Measurements from ENCODE around the gene KDM4C.
A peak's percentile ranks its signal among the peaks of the same experiment; 100 is the strongest.
"Not testable (repeated sequence)": the region's sequence is repeated elsewhere in the genome, so short reads cannot be mapped to it uniquely, and the experiment has no call there.

Gene KDM4C

GRCh38 chr9:6757456-6758247 lies at the start of gene KDM4C:
TSS of gene KDM4C (plus strand) at chr9:6757973. CDS start at chr9:6792989, 35,016 bp downstream.
- DNase-seq = peak; percentile 95

- no peak for DNase-seq
Measured at GRCh38 chr9:6708732-6709131, 49.0 kb upstream of the KDM4C start.

GRCh38 chr9:6711403-6711802 lies 46.4 kb upstream of the KDM4C start:
- DNase-seq = no peak

- DNase-seq = no peak
Measured at GRCh38 chr9:6712041-6712440, 45.7 kb upstream of the KDM4C start.

- no peak for DNase-seq
Measured at GRCh38 chr9:6714176-6714575, 43.6 kb upstream of the KDM4C start.

- DNase-seq = not testable (repeated sequence)
Measured at GRCh38 chr9:6715153-6715754, 42.5 kb upstream of the KDM4C start.

GRCh38 chr9:6715755-6716643 lies 41.8 kb upstream of the KDM4C start:
- peak; percentile 74 for DNase-seq

- DNase-seq = no peak
Measured at GRCh38 chr9:6716766-6717165, 41.0 kb upstream of the KDM4C start.

- DNase-seq = no peak
Measured at GRCh38 chr9:6723881-6724420, 33.8 kb upstream of the KDM4C start.

GRCh38 chr9:6733257-6733656 lies 24.5 kb upstream of the KDM4C start:
- DNase-seq = no peak

- DNase-seq = no peak
Measured at GRCh38 chr9:6733831-6734230, 23.9 kb upstream of the KDM4C start.

GRCh38 chr9:6735422-6735821 lies 22.4 kb upstream of the KDM4C start:
- no peak for DNase-seq

- DNase-seq = no peak
Measured at GRCh38 chr9:6739218-6739617, 18.6 kb upstream of the KDM4C start.

GRCh38 chr9:6748861-6749260 lies 8.9 kb upstream of the KDM4C start:
- not testable (repeated sequence) for DNase-seq

GRCh38 chr9:6754861-6755260 lies 2.9 kb upstream of the KDM4C start:
- not testable (repeated sequence) for DNase-seq

GRCh38 chr9:6757132-6757455 lies 679 bp upstream of the KDM4C start:
- peak; percentile 84 for DNase-seq

GRCh38 chr9:6758248-6758497 lies 400 bp downstream of the KDM4C start:
- no peak for DNase-seq

- peak; percentile 47 for DNase-seq
Measured at GRCh38 chr9:6758498-6759184, 868 bp downstream of the KDM4C start.

- peak; percentile 11 for DNase-seq
Measured at GRCh38 chr9:6759185-6759977, 1.6 kb downstream of the KDM4C start.

- no peak for DNase-seq
Measured at GRCh38 chr9:6761306-6761705, 3.5 kb downstream of the KDM4C start.

- DNase-seq = no peak
Measured at GRCh38 chr9:6763244-6763643, 5.5 kb downstream of the KDM4C start.

GRCh38 chr9:6764011-6764410 lies 6.2 kb downstream of the KDM4C start:
- DNase-seq = no peak

All from CD4-positive, alpha-beta T cell treated with Interferon gamma for 1 hour (primary cell).